ENCODE results near the gene TUBGCP2. TPM values are rescaled to one million over a fixed set of nuclear protein-coding genes. Genes with fewer than 3 reads are reported as not detected.

TUBGCP2 gene
- polyA plus RNA-seq, 1 donor (not counting 4 experiments of a cell fraction or from before 2014, with no cell fraction given) = 55.8 TPM

DNA sequence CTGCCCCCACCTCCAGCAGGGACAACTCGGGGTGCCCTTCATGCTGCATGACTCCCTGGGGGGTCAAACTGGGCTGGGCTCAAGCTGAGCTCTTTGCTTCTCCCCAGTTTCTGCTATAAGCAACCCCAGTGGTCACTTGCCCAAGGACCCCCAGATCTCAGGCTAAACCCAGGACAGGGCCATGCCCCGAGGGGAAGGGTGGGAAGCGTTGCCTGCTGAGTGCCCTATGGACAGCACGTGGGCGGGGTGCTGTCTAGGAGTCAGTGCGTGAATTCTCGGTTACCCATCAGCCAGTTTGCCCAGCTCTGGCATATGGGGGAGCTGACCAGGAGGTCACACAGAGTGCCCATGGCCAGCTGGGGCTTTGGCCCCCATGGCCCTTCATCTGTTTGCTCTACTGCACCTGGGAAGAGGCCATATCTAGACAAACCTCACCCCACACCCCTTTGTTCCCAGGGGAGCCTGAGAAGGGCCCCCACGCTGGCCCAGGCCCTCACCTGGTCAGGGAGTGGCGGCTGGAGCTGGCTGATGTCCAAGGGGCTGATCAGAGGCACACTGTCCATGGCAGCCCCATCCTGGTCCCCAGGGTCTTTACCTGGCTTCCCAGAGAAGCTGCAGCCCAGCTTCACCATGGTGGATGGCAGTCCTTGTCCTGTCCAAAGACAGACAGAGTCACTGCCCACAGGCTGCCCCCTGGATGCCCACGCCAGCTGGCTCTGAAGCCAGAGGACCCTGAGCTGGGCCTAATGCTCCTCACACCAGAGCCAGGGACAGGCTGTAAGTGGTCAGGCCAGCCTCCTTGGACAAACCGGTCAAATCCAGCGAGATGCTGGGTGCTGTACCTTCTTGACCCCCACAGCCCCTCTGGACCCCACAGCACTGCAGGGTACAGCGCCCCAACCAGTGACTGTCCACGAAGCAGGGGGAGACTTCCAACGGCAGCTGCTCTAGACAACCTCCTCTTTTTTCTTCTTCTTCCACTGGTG lies 20.0 kb upstream of the TUBGCP2 start:
- H2AFZ ChIP-seq (ENCODE audit: control insufficient read depth, low read length) = no peak overlapping the region

DNA sequence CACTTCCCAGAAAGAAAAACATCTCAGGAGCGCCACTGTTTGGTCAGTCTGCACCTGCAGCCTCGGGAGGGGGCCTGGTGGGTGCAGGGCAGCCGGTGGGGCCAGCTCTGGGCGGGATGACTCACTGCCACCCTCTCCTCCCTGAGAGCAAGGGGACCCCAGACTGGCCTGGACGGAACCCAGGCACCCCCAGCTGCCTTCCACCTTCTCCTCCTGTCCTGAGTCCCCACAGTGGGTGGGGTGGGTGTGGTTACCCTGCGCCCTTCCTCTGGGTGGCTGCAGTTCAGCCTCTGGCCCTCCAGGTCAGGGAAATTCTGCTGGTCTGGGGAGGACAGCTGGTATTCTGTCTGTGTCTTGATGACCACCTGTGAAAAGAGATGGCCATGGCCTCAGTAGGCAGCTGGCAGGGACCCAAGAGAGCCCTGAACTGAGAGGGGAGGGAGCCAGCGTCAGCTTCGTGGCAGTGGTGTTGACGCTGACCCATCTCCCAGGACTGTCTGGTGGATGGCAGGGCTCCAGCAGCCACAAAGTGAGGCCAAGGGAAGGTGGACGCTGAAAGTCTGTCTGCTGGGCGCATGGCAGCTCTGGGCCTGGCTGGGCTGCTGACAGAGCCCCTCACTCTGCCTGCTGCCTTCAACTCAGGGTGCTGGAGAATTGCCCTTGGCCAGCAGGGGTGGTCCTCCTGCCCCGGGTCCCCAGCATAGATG lies 19.1 kb upstream of the TUBGCP2 start:
- DNase-seq (ENCODE audit: low read depth, low spot score) = no peak

More for the DNA sequence above, 20.0 kb upstream of the TUBGCP2 start:
- Histone ChIP-seq H3K9me1 (ENCODE audit: control insufficient read depth, extremely low read depth, insufficient read depth, low read length) (no peaks in the 10 kb centered on the region), H3K9ac (ENCODE audit: control insufficient read depth, extremely low read depth, insufficient read depth, low read length) (no peak overlapping the region), H4K20me1 (ENCODE audit: control insufficient read depth, extremely low read depth, insufficient read depth, low read length) (no peaks in the 10 kb centered on the region), H3K79me2 (ENCODE audit: control insufficient read depth, insufficient read depth, low read length) (no peaks in the 10 kb centered on the region), H3K27ac (ENCODE audit: control insufficient read depth, insufficient read depth, low read length) (no peak overlapping the region), H3K9me3 (ENCODE audit: control insufficient read depth, low read depth, low read length) (no peaks in the 10 kb centered on the region), H3K4me2 (ENCODE audit: control insufficient read depth, extremely low read depth, insufficient read depth, low read depth, low read length) (no peak overlapping the region), H3K4me1 (ENCODE audit: control insufficient read depth, extremely low read depth, insufficient read depth, low read length) (peaks cover 8% of the 10 kb centered on the region), H3K36me3 (ENCODE audit: control insufficient read depth in 2 of 2, extremely low read depth in 1 of 2, insufficient read depth in 2 of 2, low read length in 2 of 2) (no peaks in the 10 kb centered on the region), H3K27me3 (ENCODE audit: control insufficient read depth, extremely low read depth, insufficient read depth, low read length) (peaks cover 64% of the 10 kb centered on the region), H3K4me3 (ENCODE audit: control insufficient read depth in 2 of 3, extremely low read depth in 1 of 3, insufficient read depth in 2 of 3, low read depth in 1 of 3, low read length in 3 of 3) (no peak overlapping the region)
- TF ChIP-seq EZH2 (IDR thresholded peaks at IDR 0.05; ENCODE audit: low read length) = no peak
- TF ChIP-seq, protein P1, sequence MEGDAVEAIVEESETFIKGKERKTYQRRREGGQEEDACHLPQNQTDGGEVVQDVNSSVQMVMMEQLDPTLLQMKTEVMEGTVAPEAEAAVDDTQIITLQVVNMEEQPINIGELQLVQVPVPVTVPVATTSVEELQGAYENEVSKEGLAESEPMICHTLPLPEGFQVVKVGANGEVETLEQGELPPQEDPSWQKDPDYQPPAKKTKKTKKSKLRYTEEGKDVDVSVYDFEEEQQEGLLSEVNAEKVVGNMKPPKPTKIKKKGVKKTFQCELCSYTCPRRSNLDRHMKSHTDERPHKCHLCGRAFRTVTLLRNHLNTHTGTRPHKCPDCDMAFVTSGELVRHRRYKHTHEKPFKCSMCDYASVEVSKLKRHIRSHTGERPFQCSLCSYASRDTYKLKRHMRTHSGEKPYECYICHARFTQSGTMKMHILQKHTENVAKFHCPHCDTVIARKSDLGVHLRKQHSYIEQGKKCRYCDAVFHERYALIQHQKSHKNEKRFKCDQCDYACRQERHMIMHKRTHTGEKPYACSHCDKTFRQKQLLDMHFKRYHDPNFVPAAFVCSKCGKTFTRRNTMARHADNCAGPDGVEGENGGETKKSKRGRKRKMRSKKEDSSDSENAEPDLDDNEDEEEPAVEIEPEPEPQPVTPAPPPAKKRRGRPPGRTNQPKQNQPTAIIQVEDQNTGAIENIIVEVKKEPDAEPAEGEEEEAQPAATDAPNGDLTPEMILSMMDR (optimal IDR thresholded peaks at IDR 0.05 in 1 of 3, IDR thresholded peaks at IDR 0.05 in 1 of 3, conservative IDR thresholded peaks at IDR 0.05 in 1 of 3; ENCODE audit: extremely low read depth in 1 of 3, insufficient read depth in 2 of 3, low read length in 3 of 3) = no peak
- DNase-seq (ENCODE audit: low read depth, low spot score) = no peak
- no peak for FAIRE-seq
- dilution Hi-C loops (cut with MboI; ENCODE audit: extremely low pct_ligation_motif_present, low sequenced_read_pairs) = no loop called here

More for the DNA sequence above, 19.1 kb upstream of the TUBGCP2 start:
- no peaks in the 10 kb centered on the region for H4K20me1 ChIP-seq (ENCODE audit: control insufficient read depth, extremely low read depth, insufficient read depth, low read length)
- H3K4me3 ChIP-seq (ENCODE audit: control insufficient read depth in 2 of 3, extremely low read depth in 1 of 3, insufficient read depth in 2 of 3, low read depth in 1 of 3, low read length in 3 of 3) = no peak overlapping the region
- no peaks in the 10 kb centered on the region for H3K9me3 ChIP-seq (ENCODE audit: control insufficient read depth, low read depth, low read length)
- no peak overlapping the region for H3K4me2 ChIP-seq (ENCODE audit: control insufficient read depth, extremely low read depth, insufficient read depth, low read depth, low read length)
- H3K9ac ChIP-seq (ENCODE audit: control insufficient read depth, extremely low read depth, insufficient read depth, low read length) = no peak overlapping the region
- no peaks in the 10 kb centered on the region for H3K9me1 ChIP-seq (ENCODE audit: control insufficient read depth, extremely low read depth, insufficient read depth, low read length)
- dilution Hi-C loops (cut with MboI; ENCODE audit: extremely low pct_ligation_motif_present, low sequenced_read_pairs) = no loop called here
- H3K27me3 ChIP-seq (ENCODE audit: control insufficient read depth, extremely low read depth, insufficient read depth, low read length) = peaks cover 57% of the 10 kb centered on the region
- no peak for FAIRE-seq
- no peaks in the 10 kb centered on the region for H3K36me3 ChIP-seq (ENCODE audit: control insufficient read depth in 2 of 2, extremely low read depth in 1 of 2, insufficient read depth in 2 of 2, low read length in 2 of 2)
- TF ChIP-seq, protein P1 (optimal IDR thresholded peaks at IDR 0.05 in 1 of 3, IDR thresholded peaks at IDR 0.05 in 1 of 3, conservative IDR thresholded peaks at IDR 0.05 in 1 of 3; ENCODE audit: extremely low read depth in 1 of 3, insufficient read depth in 2 of 3, low read length in 3 of 3) = no peak
- TF ChIP-seq EZH2 (IDR thresholded peaks at IDR 0.05; ENCODE audit: low read length) = no peak
- H2AFZ ChIP-seq (ENCODE audit: control insufficient read depth, low read length) = no peak overlapping the region
- H3K4me1 ChIP-seq (ENCODE audit: control insufficient read depth, extremely low read depth, insufficient read depth, low read length) = peaks cover 8% of the 10 kb centered on the region
- no peaks in the 10 kb centered on the region for H3K79me2 ChIP-seq (ENCODE audit: control insufficient read depth, insufficient read depth, low read length)
- H3K27ac ChIP-seq (ENCODE audit: control insufficient read depth, insufficient read depth, low read length) = no peak overlapping the region

All from keratinocyte (primary cell).